Posterior vena cava (tissue), 2 donors: ENCODE data around the gene COL9A3. TPM values are rescaled to one million over a fixed set of nuclear protein-coding genes. Genes with fewer than 3 reads are reported as not detected.

ENCODE experiments used
- DNase-seq: peaks from one replicate; pipeline ENCODE4 v3.0.0-alpha.2; 2020; ENCODE audit warnings: low spot score
- intact Hi-C, 2 donors: fragments of 100-400 bp; cut with DNase I; formaldehyde crosslinking; loops; one replicate each; pipeline versions ENCODE4 v1.14.1 to v1.14.2; 2022 to 2023
- long read RNA-seq, 2 donors: library from polyadenylated mRNA; unstranded; transcript quantifications; one replicate each; pipeline ENCODE4 v2.0.0, GENCODE V29; 2020 to 2021
- total RNA-seq, 2 donors: library from RNA; stranded (reverse); fragmentation: NEBNext Ultra II Directional; extraction: Animal tissue kit (Norgen Biotek cat#: 25700); gene quantifications; one replicate each; pipeline ENCODE4 v1.2.1, GENCODE V29; 2021
- donor health status: DM: yes; HTN: yes; CAD: no.
- donor health status: DM: yes; HTN: yes; CAD: no.

The COL9A3 gene
- 1 to 10 TPM; 1.0 to 1.9 TPM for total RNA-seq
- long read RNA-seq, donor 1, partial matches to known transcripts, result 0 of 1 reads
- long read RNA-seq, donor 1, other reads (novel, unspliced or antisense), result 0 of 1 reads
- long read RNA-seq, donor 2, result 0 reads

DNA sequence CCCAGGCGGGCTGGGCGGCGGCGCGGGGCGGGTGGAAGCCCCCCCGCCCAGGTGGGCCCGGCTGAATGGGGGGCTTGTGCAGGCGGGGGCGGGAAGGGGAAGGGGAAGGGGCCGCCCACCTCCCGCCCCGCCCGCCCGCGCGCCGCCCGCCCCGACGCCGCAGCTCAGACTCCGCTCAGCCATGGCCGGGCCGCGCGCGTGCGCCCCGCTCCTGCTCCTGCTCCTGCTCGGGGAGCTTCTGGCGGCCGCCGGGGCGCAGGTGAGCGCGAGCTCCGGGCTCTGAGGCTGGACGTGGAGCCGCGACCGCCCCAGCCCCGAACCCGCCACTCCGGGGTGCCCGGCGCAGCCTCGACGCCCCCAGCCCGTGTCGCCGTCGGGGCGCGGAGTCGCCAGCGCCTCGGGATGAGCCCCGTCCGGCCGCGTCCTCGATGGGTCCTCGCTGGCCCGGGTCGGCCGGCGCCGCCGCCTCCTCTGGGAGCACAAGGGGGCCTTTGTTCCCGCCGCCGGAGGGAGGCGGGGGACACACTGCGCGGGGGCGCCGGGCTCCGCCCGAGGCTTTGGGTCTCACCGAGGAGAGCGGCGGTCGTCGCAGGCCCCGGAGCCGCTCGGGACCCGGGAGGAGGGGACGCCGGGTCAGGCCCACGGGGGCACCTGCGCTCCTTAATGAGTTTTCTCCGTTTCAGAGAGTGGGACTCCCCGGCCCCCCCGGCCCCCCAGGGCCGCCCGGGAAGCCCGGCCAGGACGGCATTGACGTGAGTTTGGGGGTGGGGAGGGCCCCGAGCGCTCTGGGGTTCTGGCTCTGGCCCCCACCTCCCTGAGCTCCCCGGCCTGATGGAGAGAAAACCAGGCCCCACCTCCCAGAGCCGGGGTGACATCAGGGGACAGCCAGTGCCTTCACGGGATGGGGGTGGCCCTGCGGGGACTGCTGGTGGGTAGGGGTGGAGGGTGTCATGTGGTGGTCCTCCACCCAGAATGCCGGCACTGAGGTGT lies at the start of gene COL9A3:
COL9A3 (plus strand) TSS at position 167 of the 990 bp plus-strand sequence; CDS start at position 182, 15 bp downstream.
- intact Hi-C loops, result loop anchor here in 1 of 2 donors (10.0 kb wide), 1 partner anchor 152 kb away; no protein-coding TSS in a partner anchor
- DNase-seq, result no peak

DNA sequence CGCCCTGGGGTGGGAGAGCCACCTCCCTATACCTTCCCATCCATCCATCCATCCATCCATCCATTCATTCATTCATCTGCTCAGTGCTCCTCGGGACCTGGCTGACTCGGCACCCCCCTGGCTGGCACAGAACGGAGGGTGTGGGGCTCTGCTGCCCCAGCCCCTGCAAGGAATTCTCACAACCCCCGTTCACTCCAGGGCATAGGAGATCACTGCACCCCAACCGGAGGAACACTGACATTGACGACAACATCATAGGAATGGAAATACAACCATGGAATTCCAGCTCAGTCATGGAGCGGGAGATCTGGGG lies 48.7 kb upstream of the COL9A3 start:
- intact Hi-C loops, result no loop called here
- DNase-seq, result peak; percentile 2

DNA sequence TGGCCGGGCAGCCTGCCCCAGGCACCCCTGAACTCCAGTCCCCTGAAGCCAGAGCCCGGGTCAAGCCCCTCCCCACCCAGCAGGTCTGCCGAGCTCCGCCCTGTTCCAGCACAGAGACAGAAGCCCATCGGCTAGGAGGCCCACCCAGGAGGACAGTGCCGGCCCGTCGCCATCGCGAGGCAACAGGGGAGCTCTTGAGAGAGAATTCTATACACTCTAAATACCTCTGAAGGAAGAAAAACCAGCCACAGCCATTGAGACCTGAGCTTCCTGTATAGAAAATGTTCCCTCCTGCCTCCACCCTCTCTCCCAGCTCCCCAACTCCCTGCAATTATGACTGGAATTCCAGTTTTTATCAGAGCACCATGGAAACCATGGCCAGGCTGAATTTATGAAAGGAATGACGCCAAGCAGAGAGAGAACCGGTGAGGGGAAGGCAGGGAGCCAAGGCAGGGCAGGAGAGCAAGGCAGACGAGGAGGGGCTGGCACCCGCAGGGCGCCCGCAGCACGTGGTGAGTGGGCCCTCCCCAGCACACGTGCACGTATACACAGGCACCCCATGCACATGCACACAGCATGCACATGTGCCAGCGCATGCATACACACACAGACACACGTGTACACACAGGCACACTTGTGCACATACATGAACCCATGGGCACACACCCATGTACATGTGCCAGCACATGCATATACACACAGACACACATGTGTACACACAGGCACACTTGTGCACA lies 48.1 kb upstream of the COL9A3 start:
- DNase-seq, result peak; percentile 76

DNA sequence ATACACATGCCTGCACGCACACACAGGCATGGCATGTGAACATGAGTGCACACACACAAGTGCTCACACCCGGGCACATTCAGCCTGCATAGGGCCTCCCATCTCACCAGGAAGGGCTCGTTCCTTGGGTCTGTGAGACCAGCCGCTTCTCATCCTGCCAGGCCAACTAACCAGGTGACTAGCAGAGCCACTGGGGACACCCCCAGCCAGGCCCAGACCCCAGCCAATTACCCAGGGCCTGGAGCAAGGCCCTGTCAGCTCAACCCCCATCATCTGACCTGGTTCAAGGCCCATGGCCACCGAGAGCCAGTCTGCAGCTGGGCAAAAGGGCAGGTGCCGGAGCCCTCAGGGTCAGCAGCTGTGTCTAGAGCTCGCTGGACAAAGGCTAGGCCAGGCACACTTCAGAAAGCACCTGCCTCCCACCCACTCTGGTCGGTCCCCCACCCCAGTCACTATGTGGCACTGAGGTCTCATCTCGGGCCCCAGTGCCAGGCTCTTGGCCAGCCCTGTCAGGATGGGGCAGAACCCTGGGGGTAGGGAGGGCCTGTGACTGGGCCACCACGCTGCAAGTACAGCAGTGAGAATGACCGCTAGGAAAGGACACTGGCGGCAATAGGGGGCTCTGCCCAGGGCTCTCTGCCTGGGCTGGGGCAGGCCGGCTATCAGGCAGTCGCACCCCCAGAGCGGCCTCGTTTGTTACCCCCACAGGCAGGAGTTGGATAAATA lies 47.3 kb upstream of the COL9A3 start:
- intact Hi-C loops, result loop anchor here in 1 of 2 donors (5.0 to 10.0 kb wide), 3 partner anchors 95 to 1187 kb away; no protein-coding TSS in a partner anchor

More for the DNA sequence above, 48.1 kb upstream of the COL9A3 start:
- intact Hi-C loops, result no loop called here

DNA sequence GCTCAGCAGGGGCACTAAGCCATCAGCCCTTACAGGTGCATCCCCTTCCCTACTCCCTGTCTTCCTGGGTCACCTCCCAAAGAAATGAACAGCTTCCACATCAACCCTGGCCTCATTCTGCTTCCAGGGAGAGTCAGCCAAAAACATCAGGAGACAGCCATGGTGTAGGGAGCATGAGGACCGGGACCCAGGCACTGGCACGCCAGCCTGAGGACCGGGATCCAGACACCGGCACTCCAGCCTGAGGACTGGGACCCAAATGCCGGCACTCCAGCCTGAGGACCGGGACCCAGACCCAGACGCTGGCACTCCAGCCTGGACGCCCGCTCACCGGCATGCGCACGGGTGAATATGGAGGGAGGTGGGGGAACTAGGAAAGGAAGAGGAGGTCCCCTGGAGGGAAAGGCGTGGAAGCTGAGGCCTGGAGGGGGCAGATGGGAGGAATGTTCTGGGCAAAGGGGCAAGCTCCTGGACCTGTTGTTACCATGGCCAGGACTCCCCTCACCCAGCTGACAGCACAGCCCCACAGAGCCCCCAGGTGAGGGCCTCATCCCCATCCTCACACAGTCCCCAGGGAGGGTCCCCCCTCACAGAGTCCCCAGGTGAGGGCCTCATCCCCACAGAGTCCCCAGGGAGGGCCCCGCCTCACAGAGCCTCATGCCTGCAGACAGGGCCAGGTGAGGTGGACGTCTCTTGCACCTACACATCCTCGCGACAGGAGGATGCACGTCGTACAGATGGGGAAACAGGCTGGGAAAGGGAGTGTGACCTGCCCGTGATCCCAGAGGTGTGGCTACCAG lies 46.5 kb upstream of the COL9A3 start:
- peak; percentile 64 for DNase-seq
- intact Hi-C loops, result loop anchor here in 1 of 2 donors (5.0 to 10.0 kb wide), 3 partner anchors 96 to 1188 kb away; no protein-coding TSS in a partner anchor

More for the DNA sequence above, 47.3 kb upstream of the COL9A3 start:
- peak; percentile 80 for DNase-seq

DNA sequence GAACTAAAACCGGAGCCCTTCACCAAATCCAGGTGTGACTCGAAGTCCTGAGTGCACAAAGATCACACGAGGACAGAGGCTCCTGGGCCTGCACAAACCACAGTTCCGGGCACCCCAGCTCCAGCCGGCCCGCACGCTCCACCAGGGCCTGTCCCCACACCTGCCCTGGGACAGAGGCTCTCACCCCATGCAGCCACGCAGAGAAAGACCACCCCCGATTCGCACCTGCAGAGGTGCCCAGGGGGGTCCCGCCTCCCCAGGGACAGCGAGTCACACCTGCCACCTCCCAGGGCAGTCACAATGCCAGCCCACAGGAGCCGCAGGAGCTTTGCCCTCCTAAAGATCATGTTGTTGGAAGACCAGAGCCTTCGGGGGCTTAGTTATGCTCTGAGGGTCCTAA lies 45.9 kb upstream of the COL9A3 start:
- DNase-seq, result peak; percentile 41
- intact Hi-C loops, result loop anchor here in 1 of 2 donors (5.0 to 10.0 kb wide), 3 partner anchors 96 to 1189 kb away; no protein-coding TSS in a partner anchor

DNA sequence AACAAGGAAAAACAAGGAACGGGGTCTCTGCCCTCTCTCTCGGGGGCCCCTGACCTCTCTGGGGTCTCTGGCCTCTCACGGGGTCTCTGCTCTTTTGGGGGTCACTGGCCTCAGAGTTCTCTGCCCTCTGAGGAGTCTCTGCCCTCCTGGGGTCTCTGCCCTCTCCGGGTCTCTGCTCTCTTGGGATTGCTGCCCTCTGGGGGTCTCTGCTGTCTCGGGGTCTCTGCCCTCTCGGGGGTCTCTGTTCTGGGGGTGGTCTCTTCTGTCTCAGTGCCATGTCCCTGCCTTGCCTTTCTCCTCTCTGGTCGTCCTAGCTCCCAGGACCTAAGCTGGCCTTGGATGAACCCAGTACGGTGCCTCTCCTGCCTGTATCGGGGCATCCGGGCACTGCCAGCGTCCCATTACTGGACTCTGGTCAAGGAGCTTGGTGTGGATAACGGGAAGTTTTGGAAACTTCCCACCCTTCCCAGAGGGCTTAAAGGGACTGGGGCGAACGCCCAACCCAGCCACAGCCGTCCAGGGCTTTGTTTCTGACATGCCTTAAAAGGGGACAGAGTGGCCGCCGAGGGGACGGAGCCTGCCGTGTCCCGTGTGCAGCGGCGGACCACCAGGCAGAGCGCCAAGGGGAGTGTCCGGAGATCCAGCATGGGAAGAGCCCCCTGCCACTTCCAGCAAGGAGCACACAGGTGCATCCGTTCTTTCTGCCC lies 45.3 kb upstream of the COL9A3 start:
- intact Hi-C loops, result loop anchor here in 1 of 2 donors (5.0 to 10.0 kb wide), 3 partner anchors 97 to 1189 kb away; no protein-coding TSS in a partner anchor
- DNase-seq, result peak; percentile 51

DNA sequence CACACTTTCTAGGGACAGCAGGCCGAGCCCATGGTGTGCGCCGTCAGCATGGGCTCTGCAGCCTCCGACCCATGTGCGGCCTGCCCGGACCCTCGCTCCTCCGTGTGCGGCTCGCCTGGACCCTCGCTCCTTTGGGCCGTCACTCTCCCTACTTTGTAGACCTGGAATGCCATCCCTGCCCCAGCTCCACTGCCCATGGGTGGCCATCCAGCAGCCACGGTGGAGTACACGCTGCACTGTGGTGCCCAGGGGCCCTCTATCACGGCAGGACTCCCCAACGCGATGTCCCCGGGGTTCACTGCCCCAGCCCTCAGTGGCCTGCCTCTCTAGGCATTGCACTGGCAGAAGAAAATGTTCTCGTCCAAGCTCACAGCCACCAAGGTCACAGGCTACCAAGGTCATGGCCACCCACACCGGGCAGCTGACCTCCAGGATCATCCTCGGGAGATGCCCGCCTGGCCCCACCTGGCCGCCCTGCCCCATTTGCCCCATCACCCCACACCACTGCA lies 44.7 kb upstream of the COL9A3 start:
- DNase-seq, result no peak
- intact Hi-C loops, result loop anchor here in 1 of 2 donors (5.0 to 10.0 kb wide), 3 partner anchors 97 to 1190 kb away; no protein-coding TSS in a partner anchor

DNA sequence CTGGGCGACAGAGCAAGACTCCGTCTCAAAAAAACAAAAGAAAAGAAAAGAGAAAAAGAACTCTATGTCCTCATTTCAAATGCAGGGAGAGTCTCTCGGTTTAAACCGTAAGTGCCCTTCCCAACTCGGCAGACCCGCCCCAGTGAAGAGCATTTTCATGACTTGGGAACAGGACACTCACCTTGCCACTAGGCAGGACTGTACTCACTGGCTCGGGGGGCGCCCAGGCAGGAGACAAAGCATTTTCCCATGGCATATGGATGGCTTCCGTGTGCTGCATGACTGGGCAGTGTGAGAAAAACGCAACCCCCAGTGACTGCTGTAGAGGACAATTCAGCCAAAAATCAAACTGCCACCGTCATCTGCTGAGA lies 44.2 kb upstream of the COL9A3 start:
- intact Hi-C loops, result loop anchor here in 1 of 2 donors (5.0 to 10.0 kb wide), 3 partner anchors 98 to 1190 kb away; no protein-coding TSS in a partner anchor

DNA sequence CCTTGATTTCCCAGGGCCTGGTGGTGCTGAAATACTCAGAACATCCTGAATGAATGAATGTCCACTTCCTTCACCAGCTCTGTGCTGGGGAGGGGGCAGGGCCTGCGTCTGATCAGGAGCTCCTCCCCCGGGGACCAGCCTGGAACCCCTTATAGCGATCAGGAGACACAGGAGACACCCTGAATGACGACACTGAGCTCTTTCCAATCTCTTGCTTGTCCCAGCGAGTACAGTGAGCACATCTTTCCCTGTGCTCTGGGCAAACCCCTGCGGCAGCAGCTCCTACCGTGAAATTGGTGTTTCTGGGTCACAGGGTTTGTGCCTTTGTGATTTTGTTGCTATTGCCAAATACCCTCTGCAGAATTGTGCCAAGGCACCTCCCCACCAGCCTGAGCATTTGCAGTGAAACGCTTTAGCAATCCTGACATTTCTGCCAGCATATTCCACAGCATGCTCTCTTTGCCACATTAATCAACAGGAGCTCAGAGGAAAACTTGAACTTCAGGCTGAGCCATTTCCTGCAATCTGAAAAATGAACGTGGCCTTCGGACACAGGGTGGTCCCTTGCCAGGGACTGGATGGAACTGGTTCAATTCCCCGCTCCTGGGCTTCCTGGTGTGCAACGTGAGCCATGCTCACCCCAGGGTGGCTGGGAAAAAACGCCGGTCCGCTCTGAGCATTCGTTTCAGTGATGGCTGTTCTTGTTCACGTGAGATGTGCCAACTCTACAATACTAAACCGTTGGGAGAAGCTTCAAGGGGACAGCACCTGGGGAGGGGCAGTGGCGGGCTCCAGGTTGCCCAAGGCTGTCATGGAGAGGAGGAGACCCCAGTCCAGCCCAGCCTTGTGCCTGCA lies 43.6 kb upstream of the COL9A3 start:
- DNase-seq, result no peak
- intact Hi-C loops, result loop anchor here in 1 of 2 donors (5.0 to 10.0 kb wide), 3 partner anchors 98 to 1191 kb away; no protein-coding TSS in a partner anchor

More for the DNA sequence above, 44.2 kb upstream of the COL9A3 start:
- no peak for DNase-seq

DNA sequence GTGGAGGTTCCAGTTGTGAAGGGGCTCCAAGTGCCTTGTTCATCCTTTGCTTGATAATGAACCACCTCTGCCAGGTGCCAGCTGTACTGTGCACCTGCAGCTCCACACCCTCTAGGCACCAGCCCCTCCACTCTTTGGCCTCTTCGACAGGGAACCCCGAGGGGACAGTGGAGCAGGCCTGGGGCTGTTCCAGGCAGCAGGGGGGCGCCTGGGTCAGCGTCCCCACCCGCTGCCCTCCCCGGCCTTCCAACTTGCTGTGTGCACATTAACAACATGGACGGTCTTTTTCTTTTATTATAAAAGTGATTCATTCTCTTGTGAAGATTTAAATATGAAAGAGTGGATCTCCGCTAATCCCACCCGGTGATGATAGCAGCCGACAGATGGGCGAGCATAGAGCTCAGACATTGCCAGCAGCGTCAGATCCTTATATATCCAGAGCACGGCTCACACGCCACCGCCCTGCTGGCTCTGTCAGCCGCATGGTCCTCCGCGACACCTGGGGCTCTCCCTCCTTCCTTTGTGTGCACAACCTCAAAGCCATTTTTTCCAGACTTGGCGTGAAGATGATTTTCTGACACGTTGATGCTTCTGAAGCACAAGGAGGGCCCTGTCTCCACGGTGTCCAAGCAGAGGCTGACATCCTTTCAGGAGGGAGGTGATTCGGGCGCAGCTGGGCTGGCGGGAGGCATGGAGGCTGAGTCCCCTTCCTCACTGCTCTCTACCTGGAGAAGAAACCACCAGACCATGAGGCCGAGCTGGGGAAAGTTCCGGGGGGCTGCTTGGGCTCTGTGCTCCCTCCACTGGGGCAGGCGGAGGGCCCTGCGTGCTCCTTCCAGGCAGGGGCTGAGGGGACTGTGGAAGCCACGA lies 42.8 kb upstream of the COL9A3 start:
- no peak for DNase-seq
- intact Hi-C loops, result loop anchor here in 1 of 2 donors (5.0 to 10.0 kb wide), 3 partner anchors 99 to 1192 kb away; no protein-coding TSS in a partner anchor

DNA sequence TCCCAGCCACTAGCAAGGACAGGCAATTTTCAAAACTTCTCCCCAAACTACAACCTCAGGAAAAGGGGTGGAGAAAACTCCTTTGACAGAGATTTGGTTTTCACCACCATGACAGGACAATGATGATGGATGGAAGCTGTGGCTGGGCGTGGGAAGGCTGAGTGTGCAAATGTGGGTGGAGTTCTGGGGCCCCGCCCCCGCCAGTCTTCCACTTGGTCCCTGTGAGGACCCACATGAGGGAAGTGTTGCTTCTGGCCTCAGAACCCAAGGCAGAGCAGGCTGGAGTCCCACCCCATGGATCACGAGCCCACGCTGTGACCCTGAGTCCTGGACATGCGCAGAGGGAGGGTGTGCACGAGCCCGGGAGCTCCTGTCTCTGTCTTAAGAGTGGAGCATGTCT lies 42.1 kb upstream of the COL9A3 start:
- DNase-seq, result no peak
- intact Hi-C loops, result loop anchor here in 1 of 2 donors (5.0 to 10.0 kb wide), 3 partner anchors 100 to 1192 kb away; no protein-coding TSS in a partner anchor

DNA sequence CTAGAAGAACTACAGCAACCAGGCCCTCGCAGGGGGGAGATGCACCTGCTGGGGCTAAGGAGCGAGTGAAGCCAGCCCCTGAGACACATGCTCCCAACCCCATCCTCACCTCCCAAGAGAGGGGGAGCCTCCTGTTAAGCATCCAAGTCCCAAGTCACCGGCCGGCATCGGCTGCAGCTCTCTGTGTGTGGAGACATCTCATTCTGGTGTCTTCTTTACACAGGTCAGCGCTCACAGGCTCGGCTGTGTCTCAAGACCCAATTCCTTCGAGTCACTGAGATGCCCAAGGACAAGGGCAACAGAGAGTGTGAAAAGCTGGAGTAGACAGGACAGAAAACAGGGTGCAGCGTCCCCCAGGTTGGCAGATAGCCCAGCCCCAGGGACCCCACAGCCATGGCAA lies 41.6 kb upstream of the COL9A3 start:
- intact Hi-C loops, result loop anchor here in 1 of 2 donors (10.0 kb wide), 2 partner anchors 100 to 270 kb away; no protein-coding TSS in a partner anchor
- DNase-seq, result no peak

DNA sequence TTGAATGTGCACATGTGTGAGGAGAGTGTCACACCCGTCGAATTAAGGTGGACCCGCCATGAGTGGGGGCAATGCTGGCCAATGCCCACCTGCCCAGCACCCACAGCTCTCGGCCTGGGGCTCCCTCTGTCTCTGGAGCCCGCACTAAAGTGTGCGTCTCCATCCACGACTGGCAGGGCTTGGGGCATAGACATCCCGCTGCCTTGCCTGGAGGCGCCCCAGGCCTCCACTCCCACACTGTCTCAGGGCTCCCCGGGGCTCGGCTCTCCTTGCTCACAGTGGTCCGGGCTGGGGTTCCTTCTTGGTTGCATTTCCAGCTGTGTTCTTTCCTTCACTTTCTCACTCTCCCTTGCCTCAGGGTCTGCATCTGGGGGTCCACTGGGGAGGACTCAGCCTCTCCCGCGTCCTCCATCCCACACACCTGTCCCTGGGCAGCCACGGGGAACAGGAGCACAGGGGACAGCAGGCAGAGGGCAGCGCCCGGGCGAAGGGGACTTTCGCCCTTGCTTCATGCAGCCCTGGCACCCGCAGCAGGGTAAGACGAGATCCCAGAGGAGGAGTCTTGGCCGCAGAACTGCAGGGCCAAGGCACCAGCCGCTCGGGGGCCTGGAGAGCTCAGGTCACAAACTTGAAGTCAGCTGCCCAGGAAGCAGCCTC lies 40.7 kb upstream of the COL9A3 start:
- intact Hi-C loops, result loop anchor here in 1 of 2 donors (10.0 kb wide), 2 partner anchors 101 to 271 kb away; no protein-coding TSS in a partner anchor
- DNase-seq, result no peak
